Measurements from ENCODE around the gene SPATS2L. TPM values are rescaled to one million over a fixed set of nuclear protein-coding genes. Genes with fewer than 3 reads are reported as not detected.

Gene SPATS2L
- polyA plus RNA-seq, 1 of the 3 experiments (the other 2 are of a cell fraction), result 86.8 TPM

DNA sequence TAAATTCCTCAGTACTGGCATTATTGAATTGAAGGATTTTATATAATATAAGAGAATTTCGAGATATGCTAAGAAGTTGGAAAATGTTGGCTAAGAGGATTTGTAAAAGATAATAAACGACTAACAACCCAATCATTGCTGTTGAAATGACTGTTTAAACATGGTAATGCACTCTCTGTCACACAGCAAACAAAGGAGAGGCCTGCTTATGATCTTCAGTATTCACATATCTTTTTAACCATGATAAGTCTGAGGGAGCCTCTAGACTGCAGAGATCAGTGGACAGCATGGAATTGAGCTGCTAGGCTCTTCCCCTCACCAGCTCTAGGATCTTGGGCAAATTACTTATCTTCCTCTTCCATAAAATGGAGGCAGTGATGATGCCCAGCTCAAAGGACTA, 200.7 kb downstream of the SPATS2L start (continued):
- TF ChIP-seq, protein P1, sequence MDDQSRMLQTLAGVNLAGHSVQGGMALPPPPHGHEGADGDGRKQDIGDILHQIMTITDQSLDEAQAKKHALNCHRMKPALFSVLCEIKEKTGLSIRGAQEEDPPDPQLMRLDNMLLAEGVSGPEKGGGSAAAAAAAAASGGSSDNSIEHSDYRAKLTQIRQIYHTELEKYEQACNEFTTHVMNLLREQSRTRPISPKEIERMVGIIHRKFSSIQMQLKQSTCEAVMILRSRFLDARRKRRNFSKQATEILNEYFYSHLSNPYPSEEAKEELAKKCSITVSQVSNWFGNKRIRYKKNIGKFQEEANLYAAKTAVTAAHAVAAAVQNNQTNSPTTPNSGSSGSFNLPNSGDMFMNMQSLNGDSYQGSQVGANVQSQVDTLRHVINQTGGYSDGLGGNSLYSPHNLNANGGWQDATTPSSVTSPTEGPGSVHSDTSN (IDR thresholded peaks at IDR 0.05), result no peak
- TF ChIP-seq MEF2A (IDR thresholded peaks at IDR 0.05; ENCODE audit: borderline replicate concordance, low read depth) (no peak), FOSL2 (IDR thresholded peaks at IDR 0.05; ENCODE audit: borderline replicate concordance, low read depth) (no peak), MXI1 (IDR thresholded peaks at IDR 0.05; ENCODE audit: low read depth, low read length) (no peak), GATA2 (CRISPR knock-in tag; IDR thresholded peaks at IDR 0.05) (no peak), FOXM1 (IDR thresholded peaks at IDR 0.05; ENCODE audit: low read depth) (no peak)
- TF ChIP-seq, protein P2, sequence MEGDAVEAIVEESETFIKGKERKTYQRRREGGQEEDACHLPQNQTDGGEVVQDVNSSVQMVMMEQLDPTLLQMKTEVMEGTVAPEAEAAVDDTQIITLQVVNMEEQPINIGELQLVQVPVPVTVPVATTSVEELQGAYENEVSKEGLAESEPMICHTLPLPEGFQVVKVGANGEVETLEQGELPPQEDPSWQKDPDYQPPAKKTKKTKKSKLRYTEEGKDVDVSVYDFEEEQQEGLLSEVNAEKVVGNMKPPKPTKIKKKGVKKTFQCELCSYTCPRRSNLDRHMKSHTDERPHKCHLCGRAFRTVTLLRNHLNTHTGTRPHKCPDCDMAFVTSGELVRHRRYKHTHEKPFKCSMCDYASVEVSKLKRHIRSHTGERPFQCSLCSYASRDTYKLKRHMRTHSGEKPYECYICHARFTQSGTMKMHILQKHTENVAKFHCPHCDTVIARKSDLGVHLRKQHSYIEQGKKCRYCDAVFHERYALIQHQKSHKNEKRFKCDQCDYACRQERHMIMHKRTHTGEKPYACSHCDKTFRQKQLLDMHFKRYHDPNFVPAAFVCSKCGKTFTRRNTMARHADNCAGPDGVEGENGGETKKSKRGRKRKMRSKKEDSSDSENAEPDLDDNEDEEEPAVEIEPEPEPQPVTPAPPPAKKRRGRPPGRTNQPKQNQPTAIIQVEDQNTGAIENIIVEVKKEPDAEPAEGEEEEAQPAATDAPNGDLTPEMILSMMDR (IDR thresholded peaks at IDR 0.05), result no peak

DNA sequence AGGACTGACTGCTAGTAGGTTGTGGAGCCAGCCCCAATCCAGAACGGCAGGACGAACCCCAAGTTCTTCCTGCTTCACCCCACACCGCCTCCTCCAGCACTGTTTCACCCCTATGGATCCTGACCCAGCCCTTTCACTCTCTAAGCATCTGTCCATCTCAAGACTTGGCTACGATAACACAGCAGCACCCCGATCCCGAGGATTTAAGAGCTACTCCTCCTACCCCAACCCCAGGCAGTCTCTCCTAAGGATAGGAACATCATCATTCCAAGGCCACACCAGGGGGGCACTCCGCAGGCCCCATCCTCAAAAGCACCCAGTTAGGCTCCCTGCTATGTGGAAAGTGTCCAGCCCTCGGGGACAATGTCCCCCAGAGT, 202.7 kb downstream of the SPATS2L start:
- peak; percentile 51 for DNase-seq
- ChIA-PET CTCF (interaction anchor here (0.6 to 2.4 kb wide), 30 partner anchors 10 to 536 kb away, joined by 3 to 16 read pairs (median 4); partner anchors contain the start of genes AOX1 and SGO2), POLR2A (no interaction called here)

More for the DNA sequence above, 202.7 kb downstream of the SPATS2L start:
- Histone ChIP-seq H3K4me2 (peak overlapping the region; percentile 97), H3K79me2 (ENCODE audit: insufficient read depth) (peaks cover 10% of the 10 kb centered on the region; the same call in 1 of the 2 replicates), H3K9me3 (no peaks in the 10 kb centered on the region), H3K27ac (ENCODE audit: low read depth in 2 of 2, low read length in 1 of 2) (peak overlapping the region; percentile 49 to 78), H3K9ac (peak overlapping the region; percentile 93), H3F3A (replicated peaks; ENCODE audit: insufficient read depth) (no peaks in the 10 kb centered on the region), H3K4me3 (ENCODE audit: low read depth in 2 of 2, low read length in 1 of 2) (peak overlapping the region; percentile 69 to 92), H2AFZ (ENCODE audit: low read depth) (peak overlapping the region; percentile 87), H3K36me3 (replicated peaks in 1 of 2; ENCODE audit: control insufficient read depth in 1 of 2, insufficient read depth in 2 of 2, low read length in 1 of 2) (peaks cover 7% of the 10 kb centered on the region in 2 experiments), H3K4me1 (ENCODE audit: control insufficient read depth in 1 of 2, insufficient read depth in 2 of 2, low read depth in 1 of 2, low read length in 1 of 2) (peaks cover 5 to 11% of the 10 kb centered on the region in 2 experiments; a peak in 2 of 4 replicates), H4K20me1 (ENCODE audit: insufficient read depth) (no peaks in the 10 kb centered on the region), H3K9me2 (no peaks in the 10 kb centered on the region), H3K27me3 (ENCODE audit: insufficient read depth) (no peaks in the 10 kb centered on the region)
- WGBS (ENCODE audit: low lambda C conversion rate), result 33% methylated on average over 8 of the region's 8 CpGs
- TF ChIP-seq MEF2A (IDR thresholded peaks at IDR 0.05; ENCODE audit: borderline replicate concordance, low read depth) (no peak), SIN3A (IDR thresholded peaks at IDR 0.05; ENCODE audit: borderline replicate concordance, low read depth, low read length) (no peak)
- TF ChIP-seq, protein P3, sequence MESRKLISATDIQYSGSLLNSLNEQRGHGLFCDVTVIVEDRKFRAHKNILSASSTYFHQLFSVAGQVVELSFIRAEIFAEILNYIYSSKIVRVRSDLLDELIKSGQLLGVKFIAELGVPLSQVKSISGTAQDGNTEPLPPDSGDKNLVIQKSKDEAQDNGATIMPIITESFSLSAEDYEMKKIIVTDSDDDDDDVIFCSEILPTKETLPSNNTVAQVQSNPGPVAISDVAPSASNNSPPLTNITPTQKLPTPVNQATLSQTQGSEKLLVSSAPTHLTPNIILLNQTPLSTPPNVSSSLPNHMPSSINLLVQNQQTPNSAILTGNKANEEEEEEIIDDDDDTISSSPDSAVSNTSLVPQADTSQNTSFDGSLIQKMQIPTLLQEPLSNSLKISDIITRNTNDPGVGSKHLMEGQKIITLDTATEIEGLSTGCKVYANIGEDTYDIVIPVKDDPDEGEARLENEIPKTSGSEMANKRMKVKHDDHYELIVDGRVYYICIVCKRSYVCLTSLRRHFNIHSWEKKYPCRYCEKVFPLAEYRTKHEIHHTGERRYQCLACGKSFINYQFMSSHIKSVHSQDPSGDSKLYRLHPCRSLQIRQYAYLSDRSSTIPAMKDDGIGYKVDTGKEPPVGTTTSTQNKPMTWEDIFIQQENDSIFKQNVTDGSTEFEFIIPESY (IDR thresholded peaks at IDR 0.05; ENCODE audit: borderline replicate concordance, low read depth), result no peak
- TF ChIP-seq, protein P1 (IDR thresholded peaks at IDR 0.05), result no peak
